Measurements from ENCODE around the gene PTCD3.

PTCD3 gene

DNA sequence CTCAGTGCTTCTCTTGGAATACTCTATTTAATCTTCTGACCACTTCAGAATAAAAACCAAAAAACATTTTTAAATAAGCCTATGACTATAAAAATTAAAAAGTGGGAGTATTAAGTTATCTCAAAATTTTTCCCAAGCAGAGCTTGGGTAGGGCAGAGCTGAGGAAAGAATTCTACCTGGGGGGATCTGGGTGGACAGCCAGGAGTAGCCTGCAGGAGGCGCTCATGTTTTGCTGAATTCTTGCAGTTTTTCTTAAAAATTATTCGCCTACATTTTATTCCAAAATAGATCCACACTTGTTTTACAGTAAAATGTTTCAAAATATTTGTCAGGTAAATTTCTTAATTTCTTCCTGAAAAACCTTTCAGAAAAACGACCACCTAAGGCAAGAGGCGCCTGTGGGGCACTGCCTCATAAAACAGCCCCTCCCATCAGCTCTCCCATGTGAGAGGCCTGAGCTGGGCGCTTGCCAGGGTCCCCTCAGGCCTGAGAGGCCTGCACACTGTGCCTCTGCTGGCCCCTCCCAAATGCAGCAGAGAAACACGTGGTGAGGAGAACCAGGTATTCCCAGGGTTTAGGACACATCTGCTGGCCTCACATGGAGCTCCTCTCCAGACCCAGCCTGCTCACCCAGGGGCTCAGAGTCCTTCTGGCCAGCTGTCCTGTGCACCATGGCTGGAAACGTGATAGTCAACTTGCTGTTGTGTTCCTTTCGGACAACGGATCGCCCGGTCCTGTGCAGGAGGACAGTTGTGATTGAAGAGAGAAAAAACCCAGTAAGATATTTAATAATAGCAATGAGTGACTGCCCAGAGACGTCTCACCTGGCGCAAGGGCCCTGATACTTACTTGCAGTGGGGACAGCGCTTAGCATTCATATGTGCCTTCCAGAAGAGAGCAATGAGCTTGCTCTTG is 17.8 kb upstream of the PTCD3 start:
- no peaks in the 10 kb centered on the region for H3K27me3 Mint-ChIP-seq (ENCODE audit: low read depth)
- H3K4me3 Mint-ChIP-seq: no peak overlapping the region
- TF ChIP-seq, protein P1, sequence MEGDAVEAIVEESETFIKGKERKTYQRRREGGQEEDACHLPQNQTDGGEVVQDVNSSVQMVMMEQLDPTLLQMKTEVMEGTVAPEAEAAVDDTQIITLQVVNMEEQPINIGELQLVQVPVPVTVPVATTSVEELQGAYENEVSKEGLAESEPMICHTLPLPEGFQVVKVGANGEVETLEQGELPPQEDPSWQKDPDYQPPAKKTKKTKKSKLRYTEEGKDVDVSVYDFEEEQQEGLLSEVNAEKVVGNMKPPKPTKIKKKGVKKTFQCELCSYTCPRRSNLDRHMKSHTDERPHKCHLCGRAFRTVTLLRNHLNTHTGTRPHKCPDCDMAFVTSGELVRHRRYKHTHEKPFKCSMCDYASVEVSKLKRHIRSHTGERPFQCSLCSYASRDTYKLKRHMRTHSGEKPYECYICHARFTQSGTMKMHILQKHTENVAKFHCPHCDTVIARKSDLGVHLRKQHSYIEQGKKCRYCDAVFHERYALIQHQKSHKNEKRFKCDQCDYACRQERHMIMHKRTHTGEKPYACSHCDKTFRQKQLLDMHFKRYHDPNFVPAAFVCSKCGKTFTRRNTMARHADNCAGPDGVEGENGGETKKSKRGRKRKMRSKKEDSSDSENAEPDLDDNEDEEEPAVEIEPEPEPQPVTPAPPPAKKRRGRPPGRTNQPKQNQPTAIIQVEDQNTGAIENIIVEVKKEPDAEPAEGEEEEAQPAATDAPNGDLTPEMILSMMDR (IDR thresholded peaks at IDR 0.05; ENCODE audit: unreplicated experiment in 3 of 3): peak; percentile 12 to 31 (median 20)
- H3K27ac Mint-ChIP-seq: no peak overlapping the region
- no peaks in the 10 kb centered on the region for H3K9me3 Mint-ChIP-seq
- no peaks in the 10 kb centered on the region for H3K4me1 Mint-ChIP-seq
- peaks cover 45% of the 10 kb centered on the region for H3K36me3 Mint-ChIP-seq (ENCODE audit: low read depth)

- H3K27ac Mint-ChIP-seq: no peak overlapping the region
- H3K4me1 Mint-ChIP-seq: no peaks in the 10 kb centered on the region
- H3K4me3 Mint-ChIP-seq: no peak overlapping the region
- H3K36me3 Mint-ChIP-seq (ENCODE audit: low read depth): peaks cover 57% of the 10 kb centered on the region
- H3K9me3 Mint-ChIP-seq: no peaks in the 10 kb centered on the region
- TF ChIP-seq, protein P1 (IDR thresholded peaks at IDR 0.05; ENCODE audit: unreplicated experiment in 3 of 3): no peak
- H3K27me3 Mint-ChIP-seq (ENCODE audit: low read depth): no peaks in the 10 kb centered on the region
Measured at GRCh38 chr2:86094229-86094628, 11.8 kb upstream of the PTCD3 start.

DNA sequence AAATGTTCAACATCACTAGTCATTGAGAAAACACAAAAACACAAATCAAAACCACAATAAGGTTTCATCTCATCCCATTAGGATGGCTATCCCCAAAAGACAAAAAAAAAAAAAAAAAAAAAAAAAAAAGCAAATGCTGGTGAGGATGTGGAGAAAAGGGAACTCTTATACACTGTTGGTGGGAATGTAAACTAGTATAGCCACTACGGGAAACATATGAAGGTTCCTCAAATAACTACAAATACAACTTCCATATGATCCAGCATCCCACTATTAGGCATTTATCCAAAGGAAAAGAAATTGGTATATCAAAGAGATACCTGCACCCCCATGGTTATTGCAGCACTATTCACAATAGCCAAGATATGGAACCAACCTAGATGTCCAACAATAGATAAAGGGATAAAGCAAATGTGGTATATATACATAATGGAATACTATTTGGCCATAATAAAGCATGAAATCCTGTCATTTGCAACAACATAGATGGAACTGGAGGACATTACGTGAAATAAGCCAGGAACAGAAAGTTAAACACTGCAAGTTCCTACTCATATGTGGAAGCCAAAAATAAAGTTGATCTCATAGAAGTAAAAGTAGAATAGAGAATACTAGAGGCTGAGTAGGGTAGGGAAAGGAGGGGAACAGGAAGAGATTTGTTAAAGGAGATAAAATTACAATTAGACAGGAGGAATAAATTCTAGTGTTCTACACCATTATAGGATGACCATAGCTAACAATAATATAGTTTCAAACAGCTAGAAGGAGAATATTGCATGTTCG is 8.7 kb upstream of the PTCD3 start:
- peaks cover 52% of the 10 kb centered on the region for H3K36me3 Mint-ChIP-seq (ENCODE audit: low read depth)
- TF ChIP-seq, protein P1 (IDR thresholded peaks at IDR 0.05; ENCODE audit: unreplicated experiment in 3 of 3): no peak
- H3K9me3 Mint-ChIP-seq: no peaks in the 10 kb centered on the region
- H3K4me3 Mint-ChIP-seq: no peak overlapping the region
- H3K27ac Mint-ChIP-seq: no peak overlapping the region
- H3K27me3 Mint-ChIP-seq (ENCODE audit: low read depth): no peaks in the 10 kb centered on the region
- H3K4me1 Mint-ChIP-seq: no peaks in the 10 kb centered on the region

DNA sequence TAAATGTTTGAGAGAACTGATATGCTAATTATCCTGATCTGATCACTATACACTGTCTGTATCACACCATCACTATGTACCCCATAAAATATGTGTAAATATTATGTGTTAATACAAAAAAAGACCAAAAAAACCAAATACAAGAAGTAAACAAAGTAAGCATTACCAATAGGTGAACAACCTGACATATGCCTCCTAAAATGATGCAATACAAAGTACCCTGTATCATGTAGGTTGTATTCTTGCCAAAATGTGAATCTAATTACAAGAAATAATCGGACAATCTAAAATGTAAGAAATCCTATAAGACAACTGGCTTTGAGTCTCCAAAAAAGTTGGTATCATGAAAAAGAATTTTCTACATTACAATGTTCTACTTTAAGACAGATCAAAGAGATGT is 8.1 kb upstream of the PTCD3 start:
- TF ChIP-seq, protein P1 (IDR thresholded peaks at IDR 0.05; ENCODE audit: unreplicated experiment in 3 of 3): no peak
- H3K4me3 Mint-ChIP-seq: no peak overlapping the region
- peaks cover 57% of the 10 kb centered on the region for H3K36me3 Mint-ChIP-seq (ENCODE audit: low read depth)
- no peaks in the 10 kb centered on the region for H3K9me3 Mint-ChIP-seq
- no peaks in the 10 kb centered on the region for H3K27me3 Mint-ChIP-seq (ENCODE audit: low read depth)
- no peak overlapping the region for H3K27ac Mint-ChIP-seq
- H3K4me1 Mint-ChIP-seq: peaks cover 3% of the 10 kb centered on the region

DNA sequence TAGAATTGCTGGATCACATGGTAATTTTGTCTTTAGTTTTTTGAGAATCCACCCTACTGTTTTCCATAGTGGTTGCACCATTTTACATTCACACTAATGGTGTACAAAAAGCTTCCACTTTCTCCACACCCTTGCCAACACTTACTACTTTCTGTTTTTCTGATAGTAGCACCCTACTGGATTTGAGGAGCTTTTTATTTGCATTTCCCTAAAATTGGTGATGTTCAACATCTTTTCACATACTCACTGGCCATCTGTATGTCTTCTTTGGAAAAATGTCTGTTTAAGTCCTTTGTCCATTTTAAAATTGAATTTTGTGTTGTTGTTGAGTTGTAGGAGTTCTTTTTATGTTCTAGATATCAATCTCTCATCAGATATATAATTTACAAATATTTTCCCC is 3.9 kb upstream of the PTCD3 start:
- H3K27me3 Mint-ChIP-seq (ENCODE audit: low read depth): no peaks in the 10 kb centered on the region
- peaks cover 44% of the 10 kb centered on the region for H3K36me3 Mint-ChIP-seq (ENCODE audit: low read depth)
- H3K9me3 Mint-ChIP-seq: no peaks in the 10 kb centered on the region
- H3K27ac Mint-ChIP-seq: no peak overlapping the region
- TF ChIP-seq, protein P1 (IDR thresholded peaks at IDR 0.05; ENCODE audit: unreplicated experiment in 3 of 3): no peak
- peaks cover 29% of the 10 kb centered on the region for H3K4me1 Mint-ChIP-seq
- H3K4me3 Mint-ChIP-seq: no peak overlapping the region

All from nephron (organoid).